ENCODE data around the gene CACFD1. TPM values are rescaled to one million over a fixed set of nuclear protein-coding genes. Genes with fewer than 3 reads are reported as not detected.
A peak's percentile ranks its signal among the peaks of the same experiment; 100 is the strongest.

Gene CACFD1
- total and polyA plus RNA-seq, 2 of the 13 experiments (the other 11 are each of a cell fraction or from before 2014, with no cell fraction given), result 13.8 to 14.6 TPM

DNA sequence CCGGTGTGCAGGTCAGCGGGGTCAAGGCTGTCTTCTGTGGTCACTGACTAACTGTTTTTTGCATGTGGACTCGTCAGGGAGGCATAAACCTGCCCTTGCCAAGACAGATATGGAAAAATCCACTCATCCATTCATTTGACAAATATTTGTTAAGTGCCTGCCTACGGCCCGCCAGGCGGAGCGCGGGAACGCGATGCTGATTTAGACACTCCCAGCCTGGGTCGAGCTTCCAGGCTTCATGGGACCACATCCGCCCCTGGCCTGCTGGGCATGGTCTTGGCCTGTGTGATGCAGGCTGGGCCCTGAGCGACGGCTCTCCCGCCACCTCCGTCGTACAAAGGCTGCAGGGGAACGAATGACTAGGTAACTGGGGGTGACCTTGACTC is 46.9 kb downstream of the CACFD1 start (continued):
- TF ChIP-seq BATF2 (CRISPR knock-in tag; IDR thresholded peaks at IDR 0.05) (no peak), SNAPC5 (CRISPR knock-in tag; IDR thresholded peaks at IDR 0.05; ENCODE audit: borderline replicate concordance) (no peak), PRDM10 (CRISPR knock-in tag; IDR thresholded peaks at IDR 0.05; ENCODE audit: low read depth) (peak; percentile 74), ZNF547 (CRISPR knock-in tag; IDR thresholded peaks at IDR 0.05) (no peak), ZNF3 (CRISPR knock-in tag; IDR thresholded peaks at IDR 0.05) (no peak), ZC3H4 (CRISPR knock-in tag; IDR thresholded peaks at IDR 0.05; ENCODE audit: borderline replicate concordance) (no peak), ZNF605 (CRISPR knock-in tag; IDR thresholded peaks at IDR 0.05) (peak; percentile 78), IRX3 (CRISPR knock-in tag; IDR thresholded peaks at IDR 0.05; ENCODE audit: borderline replicate concordance, low read depth) (peak; percentile 49; the same call in 1 of the 2 replicates), TBL1XR1 (IDR thresholded peaks at IDR 0.05; ENCODE audit: borderline replicate concordance, low read length, partially characterized antibody) (no peak), ZNF367 (CRISPR knock-in tag; IDR thresholded peaks at IDR 0.05; ENCODE audit: borderline replicate concordance) (0 out of 2 replicates have a peak, but pooled peaks have one; percentile 65), SAP130 (CRISPR knock-in tag; IDR thresholded peaks at IDR 0.05; ENCODE audit: low read depth) (peak; percentile 86), ERF (CRISPR knock-in tag; IDR thresholded peaks at IDR 0.05) (peak; percentile 74; the same call in 1 of the 2 replicates), CBX2 (IDR thresholded peaks at IDR 0.05; ENCODE audit: low read depth, low read length) (no peak), CBX2 (CRISPR knock-in tag; IDR thresholded peaks at IDR 0.05; ENCODE audit: low read depth) (0 out of 2 replicates have a peak, but pooled peaks have one; percentile 59), HOXA5 (CRISPR knock-in tag; IDR thresholded peaks at IDR 0.05) (peak; percentile 93), ZBTB21 (CRISPR knock-in tag; IDR thresholded peaks at IDR 0.05) (no peak), NFE2L2 (IDR thresholded peaks at IDR 0.05; ENCODE audit: low read length) (no peak), NFIC (IDR thresholded peaks at IDR 0.05; ENCODE audit: low read length) (no peak)
- TF ChIP-seq, protein P1, sequence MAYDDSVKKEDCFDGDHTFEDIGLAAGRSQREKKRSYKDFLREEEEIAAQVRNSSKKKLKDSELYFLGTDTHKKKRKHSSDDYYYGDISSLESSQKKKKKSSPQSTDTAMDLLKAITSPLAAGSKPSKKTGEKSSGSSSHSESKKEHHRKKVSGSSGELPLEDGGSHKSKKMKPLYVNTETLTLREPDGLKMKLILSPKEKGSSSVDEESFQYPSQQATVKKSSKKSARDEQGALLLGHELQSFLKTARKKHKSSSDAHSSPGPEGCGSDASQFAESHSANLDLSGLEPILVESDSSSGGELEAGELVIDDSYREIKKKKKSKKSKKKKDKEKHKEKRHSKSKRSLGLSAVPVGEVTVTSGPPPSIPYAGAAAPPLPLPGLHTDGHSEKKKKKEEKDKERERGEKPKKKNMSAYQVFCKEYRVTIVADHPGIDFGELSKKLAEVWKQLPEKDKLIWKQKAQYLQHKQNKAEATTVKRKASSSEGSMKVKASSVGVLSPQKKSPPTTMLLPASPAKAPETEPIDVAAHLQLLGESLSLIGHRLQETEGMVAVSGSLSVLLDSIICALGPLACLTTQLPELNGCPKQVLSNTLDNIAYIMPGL (CRISPR knock-in tag; IDR thresholded peaks at IDR 0.05; ENCODE audit: borderline replicate concordance in 1 of 2, low read depth in 1 of 2), result peak in 1 of 2 experiments; percentile 20; a peak in 1 of 4 replicates
- TF ChIP-seq, protein P2, sequence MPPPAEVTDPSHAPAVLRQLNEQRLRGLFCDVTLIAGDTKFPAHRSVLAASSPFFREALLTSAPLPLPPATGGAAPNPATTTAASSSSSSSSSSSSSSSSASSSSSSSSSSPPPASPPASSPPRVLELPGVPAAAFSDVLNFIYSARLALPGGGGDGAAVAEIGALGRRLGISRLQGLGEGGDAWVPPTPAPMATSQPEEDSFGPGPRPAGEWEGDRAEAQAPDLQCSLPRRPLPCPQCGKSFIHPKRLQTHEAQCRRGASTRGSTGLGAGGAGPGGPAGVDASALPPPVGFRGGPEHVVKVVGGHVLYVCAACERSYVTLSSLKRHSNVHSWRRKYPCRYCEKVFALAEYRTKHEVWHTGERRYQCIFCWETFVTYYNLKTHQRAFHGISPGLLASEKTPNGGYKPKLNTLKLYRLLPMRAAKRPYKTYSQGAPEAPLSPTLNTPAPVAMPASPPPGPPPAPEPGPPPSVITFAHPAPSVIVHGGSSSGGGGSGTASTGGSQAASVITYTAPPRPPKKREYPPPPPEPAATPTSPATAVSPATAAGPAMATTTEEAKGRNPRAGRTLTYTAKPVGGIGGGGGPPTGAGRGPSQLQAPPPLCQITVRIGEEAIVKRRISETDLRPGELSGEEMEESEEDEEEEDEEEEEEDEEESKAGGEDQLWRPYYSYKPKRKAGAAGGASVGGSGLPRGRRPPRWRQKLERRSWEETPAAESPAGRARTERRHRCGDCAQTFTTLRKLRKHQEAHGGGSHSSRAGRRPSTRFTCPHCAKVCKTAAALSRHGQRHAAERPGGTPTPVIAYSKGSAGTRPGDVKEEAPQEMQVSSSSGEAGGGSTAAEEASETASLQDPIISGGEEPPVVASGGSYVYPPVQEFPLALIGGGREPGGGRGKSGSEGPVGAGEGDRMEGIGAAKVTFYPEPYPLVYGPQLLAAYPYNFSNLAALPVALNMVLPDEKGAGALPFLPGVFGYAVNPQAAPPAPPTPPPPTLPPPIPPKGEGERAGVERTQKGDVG (CRISPR knock-in tag; IDR thresholded peaks at IDR 0.05; ENCODE audit: borderline replicate concordance), result peak; percentile 21; the same call in 1 of the 2 replicates

All from HepG2 (cell line).